ENCODE data around the gene PTPN7. TPM values are rescaled to one million over a fixed set of nuclear protein-coding genes. Genes with fewer than 3 reads are reported as not detected.
A peak's percentile ranks its signal among the peaks of the same experiment; 100 is the strongest.

PTPN7 gene
- total RNA-seq, 1 experiment from 2014 or later, result 2.2 TPM

DNA sequence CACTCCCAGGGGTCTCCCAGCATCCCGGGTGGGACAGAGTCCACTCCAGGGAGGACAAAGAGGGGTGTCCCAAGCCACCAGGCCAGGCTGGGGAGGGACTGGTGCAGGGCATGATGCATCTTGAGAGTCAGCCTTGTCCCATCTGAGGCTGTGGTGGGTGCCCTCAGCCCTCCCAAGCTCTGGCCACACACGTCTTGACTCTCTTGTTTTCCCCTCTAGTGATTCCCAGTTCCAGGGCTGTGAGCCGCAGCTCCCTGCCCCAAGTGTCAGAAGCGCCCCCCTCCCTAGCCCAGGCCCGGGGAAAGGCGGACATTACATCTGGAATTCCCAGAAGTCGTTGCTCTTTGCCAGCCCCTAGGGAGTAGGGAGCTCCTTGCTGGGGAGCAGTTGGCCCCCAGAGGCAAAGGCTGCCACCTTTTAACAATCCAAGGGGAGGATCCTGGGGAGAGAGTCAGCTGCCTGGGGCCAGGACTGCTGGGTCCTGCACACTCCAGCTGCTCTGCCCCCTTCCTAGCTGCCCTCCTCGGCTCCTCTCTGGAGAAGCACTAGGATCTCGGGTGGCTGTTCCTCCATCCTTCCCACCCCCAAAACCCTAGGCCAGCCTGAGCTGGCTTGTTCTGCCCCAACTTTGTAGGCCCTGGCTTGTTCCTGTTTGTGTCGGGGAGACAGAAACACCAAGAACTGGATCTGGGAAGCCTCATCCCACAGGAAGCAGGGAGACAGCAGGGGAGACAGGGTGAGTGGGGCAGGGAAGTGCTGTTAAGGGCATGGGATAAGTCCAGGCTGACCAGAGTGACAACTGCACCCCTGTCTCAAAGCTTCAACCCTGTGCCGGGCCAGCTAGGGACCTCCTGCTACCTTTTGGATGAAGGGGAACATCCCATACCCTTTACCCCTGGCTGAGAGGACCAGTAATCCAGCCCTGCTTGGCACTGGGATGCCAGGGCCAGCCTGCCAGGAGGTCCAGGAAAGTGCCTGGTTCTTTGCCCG, 3.2 kb upstream of the PTPN7 start:
- POLR2A ChIA-PET (ENCODE audit: low non-redundant PET), result no interaction called here
- no peak for DNase-seq (ENCODE audit: low spot score)
- intact Hi-C loops (cut with micrococcal nuclease; ENCODE audit: unreplicated experiment), result no loop called here
- H3K27ac ChIP-seq (ENCODE audit: low read depth, low read length, poor library complexity, severe bottlenecking), result no peak overlapping the region
- peaks cover 26% of the 10 kb centered on the region for H3K4me1 ChIP-seq (ENCODE audit: insufficient read depth, low read length, poor library complexity, severe bottlenecking)
- no TSS peak for BruUV-seq (replicated peaks)
- H3K9me3 ChIP-seq (ENCODE audit: low read depth, low read length, poor library complexity, severe bottlenecking), result no peaks in the 10 kb centered on the region
- no peaks in the 10 kb centered on the region for H3K27me3 ChIP-seq (replicated peaks; ENCODE audit: insufficient read depth, low read depth, low read length, poor library complexity)
- no peaks in the 10 kb centered on the region for H3K36me3 ChIP-seq (ENCODE audit: insufficient read depth, low read length, poor library complexity, severe bottlenecking)
- TF ChIP-seq EZH2 (IDR thresholded peaks at IDR 0.05; ENCODE audit: borderline replicate concordance, low read depth, low read length, poor library complexity, severe bottlenecking), result no peak
- TF ChIP-seq, protein P1, sequence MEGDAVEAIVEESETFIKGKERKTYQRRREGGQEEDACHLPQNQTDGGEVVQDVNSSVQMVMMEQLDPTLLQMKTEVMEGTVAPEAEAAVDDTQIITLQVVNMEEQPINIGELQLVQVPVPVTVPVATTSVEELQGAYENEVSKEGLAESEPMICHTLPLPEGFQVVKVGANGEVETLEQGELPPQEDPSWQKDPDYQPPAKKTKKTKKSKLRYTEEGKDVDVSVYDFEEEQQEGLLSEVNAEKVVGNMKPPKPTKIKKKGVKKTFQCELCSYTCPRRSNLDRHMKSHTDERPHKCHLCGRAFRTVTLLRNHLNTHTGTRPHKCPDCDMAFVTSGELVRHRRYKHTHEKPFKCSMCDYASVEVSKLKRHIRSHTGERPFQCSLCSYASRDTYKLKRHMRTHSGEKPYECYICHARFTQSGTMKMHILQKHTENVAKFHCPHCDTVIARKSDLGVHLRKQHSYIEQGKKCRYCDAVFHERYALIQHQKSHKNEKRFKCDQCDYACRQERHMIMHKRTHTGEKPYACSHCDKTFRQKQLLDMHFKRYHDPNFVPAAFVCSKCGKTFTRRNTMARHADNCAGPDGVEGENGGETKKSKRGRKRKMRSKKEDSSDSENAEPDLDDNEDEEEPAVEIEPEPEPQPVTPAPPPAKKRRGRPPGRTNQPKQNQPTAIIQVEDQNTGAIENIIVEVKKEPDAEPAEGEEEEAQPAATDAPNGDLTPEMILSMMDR (conservative IDR thresholded peaks at IDR 0.05; ENCODE audit: low read depth, low read length), result no peak
- CTCF ChIA-PET, result interaction anchor here (1.1 kb wide), 1 partner anchor 9 kb away, joined by 3 read pairs; no protein-coding TSS in a partner anchor
- H3K4me3 ChIP-seq (ENCODE audit: low read depth, low read length, poor library complexity, severe bottlenecking), result no peak overlapping the region

DNA sequence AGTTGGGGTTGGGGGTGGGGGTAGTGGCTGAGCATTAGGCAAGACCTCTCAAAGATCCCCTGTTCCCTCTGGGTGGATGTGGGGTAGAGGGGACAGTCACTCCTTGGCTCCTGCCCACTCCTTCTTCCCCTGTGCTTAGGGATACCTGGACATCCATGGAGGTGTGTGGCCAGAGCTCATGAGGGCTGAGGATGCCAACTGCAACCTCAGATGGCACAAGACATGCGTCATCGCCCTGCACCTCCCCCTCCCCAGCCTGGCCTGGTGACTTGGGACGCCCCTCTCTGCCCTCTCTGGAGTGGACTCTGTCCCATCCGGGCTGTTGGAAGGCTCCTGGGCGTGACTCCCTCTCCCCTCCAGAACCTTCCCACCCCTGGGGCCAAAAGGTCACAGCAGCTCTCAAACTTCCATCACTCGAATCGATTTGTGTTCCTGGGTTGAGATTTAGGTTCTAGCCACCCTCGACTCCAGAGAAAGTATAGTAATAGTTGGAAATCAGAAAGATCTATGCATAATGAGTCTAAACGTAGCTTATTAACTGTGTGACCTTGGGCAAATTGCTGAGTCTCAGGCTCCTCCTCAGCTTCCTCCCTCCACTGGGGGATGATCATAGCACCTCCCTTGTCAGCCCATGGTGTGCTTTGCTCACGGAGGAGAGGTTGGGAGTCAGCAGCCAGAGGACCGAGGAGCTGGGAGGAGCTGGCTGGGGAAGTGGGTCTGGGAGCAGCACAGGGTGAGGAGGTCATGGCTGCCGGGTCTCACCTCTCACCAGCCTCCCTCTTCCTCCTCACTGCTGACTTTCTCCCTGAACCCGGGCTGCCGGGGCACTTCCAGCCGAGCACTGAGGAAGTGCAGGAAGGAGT, 2.2 kb upstream of the PTPN7 start:
- ChIA-PET POLR2A (ENCODE audit: low non-redundant PET) (no interaction called here), CTCF (interaction anchor here (1.1 kb wide), 1 partner anchor 8 kb away, joined by 3 read pairs; no protein-coding TSS in a partner anchor)
- Histone ChIP-seq H3K27ac (ENCODE audit: low read depth, low read length, poor library complexity, severe bottlenecking) (no peak overlapping the region), H3K4me1 (ENCODE audit: insufficient read depth, low read length, poor library complexity, severe bottlenecking) (peaks cover 20% of the 10 kb centered on the region), H3K27me3 (replicated peaks; ENCODE audit: insufficient read depth, low read depth, low read length, poor library complexity) (no peaks in the 10 kb centered on the region), H3K4me3 (ENCODE audit: low read depth, low read length, poor library complexity, severe bottlenecking) (no peak overlapping the region), H3K36me3 (ENCODE audit: insufficient read depth, low read length, poor library complexity, severe bottlenecking) (no peaks in the 10 kb centered on the region), H3K9me3 (ENCODE audit: low read depth, low read length, poor library complexity, severe bottlenecking) (no peaks in the 10 kb centered on the region)
- intact Hi-C loops (cut with micrococcal nuclease; ENCODE audit: unreplicated experiment), result no loop called here
- BruUV-seq (replicated peaks), result no TSS peak
- TF ChIP-seq EZH2 (IDR thresholded peaks at IDR 0.05; ENCODE audit: borderline replicate concordance, low read depth, low read length, poor library complexity, severe bottlenecking), result no peak
- TF ChIP-seq, protein P1 (conservative IDR thresholded peaks at IDR 0.05; ENCODE audit: low read depth, low read length), result no peak
- DNase-seq (ENCODE audit: low spot score), result no peak

DNA sequence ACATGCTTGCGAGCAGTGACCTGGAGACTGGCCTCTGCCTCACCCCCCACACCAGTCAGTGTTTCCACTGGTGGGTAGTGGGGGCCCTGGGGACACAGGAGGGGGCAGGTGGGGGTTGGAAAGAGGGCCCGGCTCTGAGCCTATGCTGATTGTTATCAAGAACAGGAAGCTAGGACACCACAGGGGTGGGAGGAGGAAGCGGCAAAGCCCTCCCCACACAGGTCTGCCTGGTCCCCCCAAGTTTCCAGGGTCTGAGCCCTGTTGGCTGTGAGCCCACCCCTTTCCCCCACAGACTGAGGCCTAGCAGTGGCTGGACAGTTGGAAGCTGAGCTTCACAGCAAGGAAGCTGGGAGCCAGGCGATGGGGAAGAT, 1.6 kb upstream of the PTPN7 start:
- no TSS peak for BruUV-seq (replicated peaks)
- CTCF ChIA-PET, result no interaction called here
- H3K27ac ChIP-seq (ENCODE audit: low read depth, low read length, poor library complexity, severe bottlenecking), result peak overlapping the region; percentile 23
- no peak for DNase-seq (ENCODE audit: low spot score)
- TF ChIP-seq, protein P1 (conservative IDR thresholded peaks at IDR 0.05; ENCODE audit: low read depth, low read length), result no peak
- TF ChIP-seq EZH2 (IDR thresholded peaks at IDR 0.05; ENCODE audit: borderline replicate concordance, low read depth, low read length, poor library complexity, severe bottlenecking), result no peak
- no peak overlapping the region for H3K4me3 ChIP-seq (ENCODE audit: low read depth, low read length, poor library complexity, severe bottlenecking)
- H3K27me3 ChIP-seq (replicated peaks; ENCODE audit: insufficient read depth, low read depth, low read length, poor library complexity), result no peaks in the 10 kb centered on the region
- POLR2A ChIA-PET (ENCODE audit: low non-redundant PET), result no interaction called here
- H3K4me1 ChIP-seq (ENCODE audit: insufficient read depth, low read length, poor library complexity, severe bottlenecking), result peaks cover 19% of the 10 kb centered on the region
- intact Hi-C loops (cut with micrococcal nuclease; ENCODE audit: unreplicated experiment), result no loop called here
- no peaks in the 10 kb centered on the region for H3K36me3 ChIP-seq (ENCODE audit: insufficient read depth, low read length, poor library complexity, severe bottlenecking)
- no peaks in the 10 kb centered on the region for H3K9me3 ChIP-seq (ENCODE audit: low read depth, low read length, poor library complexity, severe bottlenecking)
